Mucosa of stomach (tissue), 1 donor: ENCODE results near the gene BNIP1.
A peak's percentile ranks its signal among the peaks of the same experiment; 100 is the strongest.
"Not testable (repeated sequence)": the region's sequence is repeated elsewhere in the genome, so short reads cannot be mapped to it uniquely, and the experiment has no call there.

Experiments
- H3K27me3 ChIP-seq: one replicate; pipeline ENCODE4 v1.7.0; 2013; ENCODE audit warnings: mild to moderate bottlenecking, low read length; ENCODE audit not compliant: control insufficient read depth, insufficient read depth
- H3K36me3 ChIP-seq: one replicate; pipeline ENCODE4 v1.7.0; 2013; ENCODE audit warnings: low read length; ENCODE audit not compliant: control insufficient read depth, insufficient read depth
- H3K4me1 ChIP-seq: one replicate; pipeline ENCODE4 v1.7.0; 2013; ENCODE audit warnings: mild to moderate bottlenecking, low read length; ENCODE audit not compliant: control insufficient read depth, insufficient read depth
- H3K4me3 ChIP-seq: one replicate; pipeline ENCODE4 v1.7.0; 2013; ENCODE audit warnings: low read length
- H3K9ac ChIP-seq: one replicate; pipeline ENCODE4 v1.7.0; 2013; ENCODE audit warnings: mild to moderate bottlenecking, low read length, moderate library complexity
- H3K9me3 ChIP-seq: one replicate; pipeline ENCODE4 v1.7.0; 2013; ENCODE audit warnings: mild to moderate bottlenecking, low read length, moderate library complexity; ENCODE audit not compliant: control insufficient read depth
- donor health status: Pancreatic carcinoma.

BNIP1 gene, protein sequence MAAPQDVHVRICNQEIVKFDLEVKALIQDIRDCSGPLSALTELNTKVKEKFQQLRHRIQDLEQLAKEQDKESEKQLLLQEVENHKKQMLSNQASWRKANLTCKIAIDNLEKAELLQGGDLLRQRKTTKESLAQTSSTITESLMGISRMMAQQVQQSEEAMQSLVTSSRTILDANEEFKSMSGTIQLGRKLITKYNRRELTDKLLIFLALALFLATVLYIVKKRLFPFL

DNA sequence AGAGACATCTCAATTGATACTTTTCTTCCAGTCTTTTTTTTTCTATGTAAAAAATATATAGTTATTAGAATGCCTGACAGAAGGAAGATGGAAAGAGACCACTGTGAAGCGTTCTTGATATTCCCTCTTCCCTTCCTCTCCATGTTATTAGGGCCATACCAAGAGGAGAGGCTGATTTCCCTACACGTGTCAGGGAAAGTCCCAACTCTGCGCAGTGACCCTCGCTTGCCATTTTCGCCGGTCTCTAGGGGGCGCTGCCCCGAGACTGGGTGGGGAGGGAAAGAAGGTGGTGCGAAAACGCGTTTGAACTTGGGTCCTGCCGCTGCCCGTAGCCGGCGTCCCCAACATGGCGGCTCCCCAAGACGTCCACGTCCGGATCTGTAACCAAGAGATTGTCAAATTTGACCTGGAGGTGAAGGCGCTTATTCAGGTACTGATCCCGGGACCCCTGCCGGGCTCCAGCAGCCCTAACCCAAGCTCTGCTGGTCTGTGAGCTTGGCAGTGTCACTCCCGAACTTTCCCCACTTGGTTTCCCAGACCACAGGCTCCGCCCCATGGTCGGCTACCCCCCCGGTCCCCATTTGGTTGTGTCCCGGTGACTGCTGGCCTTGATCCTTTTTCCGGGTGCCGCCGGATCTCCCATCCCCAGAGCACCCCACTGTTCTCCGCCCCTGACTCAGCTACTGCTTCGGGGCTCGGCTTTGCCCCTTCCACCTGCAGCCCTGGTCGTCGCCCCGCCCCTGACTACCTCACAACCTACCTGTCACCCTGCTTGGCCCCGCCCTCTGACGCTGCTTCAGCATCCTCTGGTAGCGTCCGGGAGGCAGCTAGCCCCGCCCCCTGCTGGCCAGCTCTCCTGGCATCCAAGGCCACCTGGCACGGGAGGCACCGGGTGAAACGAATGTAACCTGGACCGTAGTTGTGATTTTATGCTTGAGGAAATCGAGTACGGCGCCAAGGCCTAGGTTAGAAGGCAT lies at the start of gene BNIP1:
BNIP1 (plus strand) TSS at position 332 of the 977 bp plus-strand sequence; CDS start at position 347, 15 bp downstream.
- Histone ChIP-seq H3K9me3 (no peaks in the 10 kb centered on the region), H3K4me1 (no peaks in the 10 kb centered on the region)

DNA sequence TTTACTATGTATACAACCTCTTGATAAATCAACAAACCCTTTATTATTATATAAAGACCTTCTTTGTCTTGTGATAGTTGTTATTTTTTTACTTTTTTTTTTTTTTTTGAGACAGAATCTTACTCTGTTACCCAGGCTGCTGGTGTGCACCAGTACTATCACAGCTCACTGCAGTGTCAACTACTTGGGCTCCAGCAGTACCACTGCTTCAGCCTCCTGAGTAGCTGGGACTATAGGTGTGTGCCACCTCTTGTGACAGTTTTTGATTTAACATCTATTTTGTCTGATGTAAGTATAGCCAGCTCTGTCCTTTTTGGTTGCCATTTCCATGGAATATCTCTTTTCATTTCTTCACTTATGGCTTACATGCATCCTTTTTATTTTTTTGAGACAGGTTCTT lies 45.5 kb upstream of the BNIP1 start:
- Histone ChIP-seq H3K9ac (no peak overlapping the region), H3K4me3 (no peak overlapping the region), H3K4me1 (peaks cover 4% of the 10 kb centered on the region), H3K36me3 (no peaks in the 10 kb centered on the region), H3K9me3 (no peaks in the 10 kb centered on the region), H3K27me3 (no peaks in the 10 kb centered on the region)

More for the DNA sequence above, at the start of gene BNIP1:
- Histone ChIP-seq H3K36me3 (no peaks in the 10 kb centered on the region), H3K9ac (peak within 1 kb of the TSS; percentile 98), H3K27me3 (no peaks in the 10 kb centered on the region), H3K4me3 (peak within 1 kb of the TSS; percentile 96)

DNA sequence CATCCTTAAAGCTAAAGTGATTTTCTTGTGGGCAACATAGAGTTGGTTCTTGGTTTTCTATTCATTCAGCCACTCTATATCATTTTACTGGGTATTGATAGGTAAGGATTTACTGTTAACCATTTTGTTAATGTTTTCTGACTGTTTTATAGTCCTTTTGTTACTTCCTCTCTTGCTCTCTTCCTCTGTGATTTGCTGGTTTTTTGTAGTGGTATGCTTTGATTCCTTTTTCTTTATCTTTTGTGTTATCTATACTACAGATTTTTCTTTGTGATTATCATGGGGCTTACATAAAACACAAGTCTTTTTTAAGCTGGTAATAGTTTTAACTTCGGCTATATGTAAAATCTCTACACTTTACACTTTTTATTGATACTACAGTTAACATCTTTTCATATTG lies 44.9 kb upstream of the BNIP1 start:
- H3K4me3 ChIP-seq: no peak overlapping the region
- H3K4me1 ChIP-seq: peaks cover 1% of the 10 kb centered on the region
- no peaks in the 10 kb centered on the region for H3K27me3 ChIP-seq
- no peak overlapping the region for H3K9ac ChIP-seq
- no peaks in the 10 kb centered on the region for H3K36me3 ChIP-seq
- H3K9me3 ChIP-seq: no peaks in the 10 kb centered on the region

DNA sequence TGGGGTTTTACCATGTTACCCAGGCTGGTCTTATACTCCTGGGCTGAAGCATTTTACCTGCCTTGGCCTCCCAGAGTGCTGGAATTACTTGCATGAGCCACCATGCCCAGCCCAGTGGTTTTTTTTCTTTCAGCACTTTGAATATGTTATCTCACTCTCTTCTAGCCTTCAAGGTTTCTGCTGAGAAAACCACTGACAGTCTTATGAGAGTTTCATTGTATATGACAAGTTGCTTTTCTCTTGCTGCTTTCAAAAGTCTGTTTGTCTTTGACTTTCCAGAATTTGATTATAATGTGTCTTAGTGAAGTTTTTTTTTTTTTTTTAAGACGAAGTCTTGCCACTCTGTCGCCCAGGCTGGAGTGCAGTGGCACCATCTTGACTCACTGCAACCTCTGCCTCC lies 43.1 kb upstream of the BNIP1 start:
- Histone ChIP-seq H3K4me1 (no peaks in the 10 kb centered on the region), H3K9me3 (no peaks in the 10 kb centered on the region), H3K27me3 (no peaks in the 10 kb centered on the region), H3K36me3 (no peaks in the 10 kb centered on the region), H3K4me3 (no peak overlapping the region), H3K9ac (no peak overlapping the region)

DNA sequence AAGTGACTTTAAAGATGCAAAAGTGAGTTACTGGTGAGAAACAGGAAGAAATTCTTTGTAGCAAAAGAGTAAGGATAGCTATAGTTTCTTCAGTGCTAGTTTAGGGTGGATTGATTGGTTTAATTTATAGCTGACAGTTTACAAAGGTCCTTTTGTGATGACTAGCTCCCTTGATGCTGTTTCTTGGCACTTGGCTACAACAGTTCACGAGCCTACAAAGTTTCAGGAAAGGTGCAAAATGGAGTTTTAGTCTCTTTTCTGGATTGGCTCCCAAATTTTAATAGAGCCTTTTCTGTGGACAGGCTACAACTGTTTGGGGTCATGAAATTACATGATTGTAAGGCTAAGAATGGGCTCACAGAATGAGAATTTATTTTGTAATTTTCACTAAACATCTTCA lies 40.9 kb upstream of the BNIP1 start:
- no peak overlapping the region for H3K4me3 ChIP-seq
- H3K4me1 ChIP-seq: no peaks in the 10 kb centered on the region
- no peaks in the 10 kb centered on the region for H3K27me3 ChIP-seq
- H3K36me3 ChIP-seq: no peaks in the 10 kb centered on the region
- no peak overlapping the region for H3K9ac ChIP-seq
- no peaks in the 10 kb centered on the region for H3K9me3 ChIP-seq

DNA sequence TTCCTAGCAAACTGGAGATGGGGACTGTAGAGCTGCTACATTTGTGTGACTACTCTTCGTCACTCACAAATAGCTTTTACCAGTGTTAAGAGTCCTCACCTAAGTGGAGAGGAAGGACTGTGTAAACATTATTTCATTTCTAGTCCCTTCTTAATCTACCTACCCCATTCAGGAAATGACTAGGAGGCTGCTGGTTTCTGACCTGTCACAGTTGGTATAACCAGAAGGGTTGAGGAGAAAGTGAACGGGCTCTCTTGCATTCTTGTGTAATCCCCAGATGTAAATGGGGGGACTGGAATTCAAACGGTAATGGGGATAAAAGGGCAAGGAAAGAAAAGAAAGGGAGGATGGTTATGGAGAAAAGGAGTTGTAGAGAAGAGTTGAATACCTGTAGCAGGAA lies 35.4 kb upstream of the BNIP1 start:
- no peaks in the 10 kb centered on the region for H3K4me1 ChIP-seq
- H3K4me3 ChIP-seq: no peak overlapping the region
- H3K36me3 ChIP-seq: no peaks in the 10 kb centered on the region
- no peaks in the 10 kb centered on the region for H3K9me3 ChIP-seq
- no peak overlapping the region for H3K9ac ChIP-seq
- H3K27me3 ChIP-seq: no peaks in the 10 kb centered on the region

DNA sequence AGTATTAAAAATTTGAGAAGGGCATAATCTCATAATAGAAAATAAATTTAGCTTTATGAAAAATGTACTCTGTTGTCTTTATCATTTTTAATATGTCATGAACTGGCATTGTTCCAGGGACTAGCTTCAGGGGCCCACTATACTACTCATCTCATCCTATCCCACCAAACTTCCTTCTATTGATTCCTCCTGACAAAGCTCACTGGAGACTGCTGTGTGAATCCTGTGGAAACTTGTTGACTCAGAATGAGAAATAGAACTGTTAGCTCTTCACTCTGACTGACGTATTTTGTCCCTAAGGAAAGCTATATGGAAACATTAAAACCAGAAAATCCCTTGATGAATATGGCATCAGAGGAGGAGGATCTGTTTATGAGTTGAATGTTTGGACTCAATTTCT lies 29.8 kb upstream of the BNIP1 start:
- Histone ChIP-seq H3K9me3 (no peaks in the 10 kb centered on the region), H3K36me3 (no peaks in the 10 kb centered on the region), H3K4me1 (no peaks in the 10 kb centered on the region), H3K9ac (no peak overlapping the region), H3K4me3 (no peak overlapping the region), H3K27me3 (no peaks in the 10 kb centered on the region)

DNA sequence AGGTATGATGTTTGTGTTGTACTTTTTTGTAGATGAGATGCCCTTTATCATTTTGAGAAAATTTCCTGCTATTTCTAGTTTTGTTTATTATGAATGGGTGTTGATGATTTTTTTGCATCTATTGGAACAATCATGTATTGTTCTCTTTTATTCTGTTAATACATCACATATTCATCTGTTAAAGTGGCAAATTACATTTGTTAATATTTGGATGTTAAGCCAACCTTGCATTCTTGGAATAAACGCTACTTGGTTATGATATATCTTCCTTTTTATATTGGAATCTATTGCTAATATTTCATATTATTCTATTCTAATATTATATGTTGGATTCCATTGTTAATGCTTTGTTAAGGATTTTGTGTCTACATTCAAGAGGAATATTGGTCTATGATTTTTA lies 24.6 kb upstream of the BNIP1 start:
- Histone ChIP-seq H3K27me3 (no peaks in the 10 kb centered on the region), H3K4me3 (no peak overlapping the region), H3K36me3 (no peaks in the 10 kb centered on the region), H3K9me3 (no peaks in the 10 kb centered on the region), H3K9ac (no peak overlapping the region), H3K4me1 (no peaks in the 10 kb centered on the region)

DNA sequence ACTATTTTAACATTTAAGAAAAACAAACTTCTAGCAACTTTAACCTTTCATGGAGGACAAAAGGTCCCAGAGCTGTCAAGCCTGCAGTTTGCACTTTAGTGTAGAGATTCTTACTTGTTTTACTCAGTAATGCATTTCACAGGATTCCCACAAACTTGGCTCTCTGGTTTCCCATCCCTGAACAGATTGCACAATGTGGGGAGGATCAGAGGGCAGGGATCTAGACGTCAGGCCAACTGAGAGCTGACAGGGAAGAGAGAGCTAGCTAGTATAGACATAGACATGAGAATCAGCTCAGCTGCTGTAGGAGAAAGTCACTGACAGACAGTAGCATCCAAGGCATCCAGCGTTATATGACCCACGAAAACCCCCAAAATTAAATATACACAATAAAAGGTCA lies 20.9 kb upstream of the BNIP1 start:
- Histone ChIP-seq H3K4me3 (no peak overlapping the region), H3K27me3 (no peaks in the 10 kb centered on the region), H3K9me3 (no peaks in the 10 kb centered on the region), H3K36me3 (no peaks in the 10 kb centered on the region), H3K9ac (no peak overlapping the region), H3K4me1 (no peaks in the 10 kb centered on the region)

DNA sequence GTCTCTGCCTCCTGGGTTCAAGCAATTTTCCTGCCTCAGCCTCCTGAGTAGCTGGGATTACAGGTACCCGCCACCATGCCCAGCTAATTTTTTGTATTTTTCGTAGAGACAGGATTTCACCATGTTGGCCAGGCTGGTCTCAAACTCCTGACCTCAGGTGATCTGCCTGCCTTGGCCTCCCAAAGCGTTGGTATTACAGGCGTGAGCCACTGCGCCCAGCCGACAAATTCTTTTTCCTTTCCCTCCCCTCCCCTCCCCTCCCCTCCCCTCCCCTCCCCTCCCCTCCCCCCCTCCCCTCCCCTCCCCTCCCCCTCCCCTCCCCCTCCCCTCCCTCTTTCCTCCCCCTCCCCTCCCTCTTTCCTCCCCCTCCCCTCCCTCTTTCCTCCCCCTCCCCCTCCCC lies 12.2 kb upstream of the BNIP1 start:
- H3K36me3 ChIP-seq, H3K4me1 ChIP-seq, H3K27me3 ChIP-seq, H3K9me3 ChIP-seq, H3K9ac ChIP-seq, H3K4me3 ChIP-seq: not testable (repeated sequence)

DNA sequence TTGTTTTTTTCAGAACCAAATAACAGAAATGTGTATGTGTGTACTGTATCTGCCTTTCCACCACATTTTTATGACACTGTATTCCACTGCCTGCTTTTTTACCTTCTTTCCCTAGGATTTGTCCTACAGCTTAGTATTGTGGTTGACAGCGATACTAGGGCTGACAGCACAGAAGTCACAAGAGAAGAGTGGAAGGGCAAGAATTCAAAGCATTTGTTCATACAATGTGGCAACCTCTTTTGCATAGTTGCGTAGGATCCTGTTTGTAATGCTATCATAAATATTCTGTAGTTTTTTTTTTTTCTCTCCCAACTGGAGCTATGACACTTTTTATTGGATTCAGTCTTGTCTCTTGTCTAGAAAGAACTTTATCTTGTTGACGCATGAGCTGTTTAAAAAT lies 5.6 kb upstream of the BNIP1 start:
- Histone ChIP-seq H3K4me3 (no peak overlapping the region), H3K36me3 (no peaks in the 10 kb centered on the region)

DNA sequence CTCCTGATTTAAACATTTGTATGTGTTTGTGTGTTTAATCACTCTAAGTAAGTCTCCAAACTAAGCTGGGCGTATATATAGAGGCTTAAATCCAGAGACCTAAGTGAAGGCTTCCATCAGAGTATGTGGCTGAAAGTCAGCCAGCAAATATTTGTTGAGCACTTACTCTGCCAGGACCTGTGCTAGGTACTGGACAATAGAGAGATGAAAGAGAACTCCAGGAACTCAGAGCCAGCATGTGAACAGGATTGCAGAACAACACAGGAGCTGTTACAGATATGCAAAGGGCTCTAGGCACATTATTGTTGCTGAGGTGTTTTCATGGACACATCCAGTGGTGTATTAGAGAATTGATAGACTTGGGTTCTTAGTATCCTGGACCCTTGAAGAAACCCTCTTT lies 4.7 kb upstream of the BNIP1 start:
- no peaks in the 10 kb centered on the region for H3K4me1 ChIP-seq
- H3K9me3 ChIP-seq: no peaks in the 10 kb centered on the region
- no peaks in the 10 kb centered on the region for H3K27me3 ChIP-seq
- H3K36me3 ChIP-seq: no peaks in the 10 kb centered on the region
- no peak overlapping the region for H3K4me3 ChIP-seq
- no peak overlapping the region for H3K9ac ChIP-seq

More for the DNA sequence above, 5.6 kb upstream of the BNIP1 start:
- Histone ChIP-seq H3K9ac (no peak overlapping the region), H3K27me3 (no peaks in the 10 kb centered on the region), H3K4me1 (no peaks in the 10 kb centered on the region), H3K9me3 (no peaks in the 10 kb centered on the region)
